ENCODE measurements around the gene SPATA3.

The SPATA3 gene

GRCh38 chr2:230996661-230997060 lies 740 bp downstream of the SPATA3 start:
- Mint-ChIP-seq H3K36me3 (ENCODE audit: low read depth) (no peaks in the 10 kb centered on the region), H3K4me3 (no peak overlapping the region)
- TF ChIP-seq, protein P1, sequence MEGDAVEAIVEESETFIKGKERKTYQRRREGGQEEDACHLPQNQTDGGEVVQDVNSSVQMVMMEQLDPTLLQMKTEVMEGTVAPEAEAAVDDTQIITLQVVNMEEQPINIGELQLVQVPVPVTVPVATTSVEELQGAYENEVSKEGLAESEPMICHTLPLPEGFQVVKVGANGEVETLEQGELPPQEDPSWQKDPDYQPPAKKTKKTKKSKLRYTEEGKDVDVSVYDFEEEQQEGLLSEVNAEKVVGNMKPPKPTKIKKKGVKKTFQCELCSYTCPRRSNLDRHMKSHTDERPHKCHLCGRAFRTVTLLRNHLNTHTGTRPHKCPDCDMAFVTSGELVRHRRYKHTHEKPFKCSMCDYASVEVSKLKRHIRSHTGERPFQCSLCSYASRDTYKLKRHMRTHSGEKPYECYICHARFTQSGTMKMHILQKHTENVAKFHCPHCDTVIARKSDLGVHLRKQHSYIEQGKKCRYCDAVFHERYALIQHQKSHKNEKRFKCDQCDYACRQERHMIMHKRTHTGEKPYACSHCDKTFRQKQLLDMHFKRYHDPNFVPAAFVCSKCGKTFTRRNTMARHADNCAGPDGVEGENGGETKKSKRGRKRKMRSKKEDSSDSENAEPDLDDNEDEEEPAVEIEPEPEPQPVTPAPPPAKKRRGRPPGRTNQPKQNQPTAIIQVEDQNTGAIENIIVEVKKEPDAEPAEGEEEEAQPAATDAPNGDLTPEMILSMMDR (IDR thresholded peaks at IDR 0.05), result no peak

DNA sequence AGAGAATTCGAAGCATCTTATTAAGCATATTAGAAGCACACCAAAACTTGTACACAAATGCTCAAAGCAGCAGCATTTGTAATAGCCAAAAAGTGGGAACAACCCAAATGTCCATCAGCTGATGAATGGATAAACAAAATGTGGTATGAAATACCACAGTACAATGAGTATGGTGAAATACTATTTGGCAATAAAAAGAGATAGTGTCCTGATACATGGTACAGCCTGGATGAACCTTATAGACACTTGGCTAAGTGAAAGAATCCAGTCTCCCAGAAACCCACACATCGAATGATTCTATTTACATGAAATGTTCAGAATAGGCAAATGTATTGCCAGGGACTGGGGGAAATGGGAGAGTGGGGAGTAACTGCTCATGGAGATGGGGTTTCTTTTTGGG lies 3.0 kb downstream of the SPATA3 start:
- Mint-ChIP-seq H3K9me3 (peaks cover 21% of the 10 kb centered on the region), H3K27me3 (ENCODE audit: low read depth, poor library complexity) (peaks cover 69% of the 10 kb centered on the region), H3K27ac (no peak overlapping the region), H3K36me3 (ENCODE audit: low read depth) (no peaks in the 10 kb centered on the region), H3K4me3 (no peak overlapping the region), H3K4me1 (peaks cover 12% of the 10 kb centered on the region)
- DNase-seq, result no peak
- TF ChIP-seq, protein P1 (IDR thresholded peaks at IDR 0.05), result no peak

More at GRCh38 chr2:230996661-230997060, 740 bp downstream of the SPATA3 start:
- no peak overlapping the region for H3K27ac Mint-ChIP-seq
- peaks cover 59% of the 10 kb centered on the region for H3K27me3 Mint-ChIP-seq (ENCODE audit: low read depth, poor library complexity)
- H3K9me3 Mint-ChIP-seq, result peaks cover 17% of the 10 kb centered on the region
- no peak for DNase-seq
- peaks cover 12% of the 10 kb centered on the region for H3K4me1 Mint-ChIP-seq

- H3K27ac Mint-ChIP-seq, result no peak overlapping the region
- peaks cover 66% of the 10 kb centered on the region for H3K27me3 Mint-ChIP-seq (ENCODE audit: low read depth, poor library complexity)
- peaks cover 12% of the 10 kb centered on the region for H3K4me1 Mint-ChIP-seq
- DNase-seq, result no peak
- H3K4me3 Mint-ChIP-seq, result no peak overlapping the region
- peaks cover 27% of the 10 kb centered on the region for H3K9me3 Mint-ChIP-seq
- no peaks in the 10 kb centered on the region for H3K36me3 Mint-ChIP-seq (ENCODE audit: low read depth)
- TF ChIP-seq, protein P1 (IDR thresholded peaks at IDR 0.05), result no peak
Observed at GRCh38 chr2:230999477-230999876, 3.6 kb downstream of the SPATA3 start.

GRCh38 chr2:231000211-231000904 lies 4.4 kb downstream of the SPATA3 start:
- TF ChIP-seq, protein P1 (IDR thresholded peaks at IDR 0.05), result no peak
- Mint-ChIP-seq H3K4me1 (peaks cover 9% of the 10 kb centered on the region), H3K4me3 (no peak overlapping the region), H3K27ac (no peak overlapping the region), H3K9me3 (peaks cover 36% of the 10 kb centered on the region), H3K36me3 (ENCODE audit: low read depth) (peaks cover 7% of the 10 kb centered on the region), H3K27me3 (ENCODE audit: low read depth, poor library complexity) (peaks cover 66% of the 10 kb centered on the region)
- no peak for DNase-seq

DNA sequence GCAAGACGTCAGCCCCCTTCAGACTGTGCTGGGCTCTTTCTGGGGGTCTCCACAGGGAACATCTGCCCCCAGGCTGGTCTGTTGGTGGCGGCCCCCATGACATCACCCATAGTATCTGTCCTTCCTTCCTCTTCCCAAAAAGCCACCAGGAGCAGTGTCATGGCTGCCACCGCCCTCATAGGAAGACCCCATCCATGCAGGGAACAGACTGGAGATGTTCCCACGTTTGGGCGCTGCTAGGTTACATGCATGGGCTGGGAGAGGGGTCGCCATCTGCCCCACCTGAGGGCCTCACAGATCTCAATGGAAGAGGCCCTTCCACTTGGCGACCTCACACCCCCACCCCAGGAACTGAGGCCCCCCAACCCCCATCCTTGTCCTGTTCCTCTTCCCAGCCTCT lies 5.1 kb downstream of the SPATA3 start:
- no peak for DNase-seq
- Mint-ChIP-seq H3K9me3 (peaks cover 40% of the 10 kb centered on the region), H3K4me3 (no peak overlapping the region), H3K36me3 (ENCODE audit: low read depth) (peaks cover 11% of the 10 kb centered on the region), H3K27ac (no peak overlapping the region), H3K27me3 (ENCODE audit: low read depth, poor library complexity) (peaks cover 62% of the 10 kb centered on the region), H3K4me1 (peaks cover 10% of the 10 kb centered on the region)
- TF ChIP-seq, protein P1 (IDR thresholded peaks at IDR 0.05), result no peak

GRCh38 chr2:231001921-231002320 lies 6.0 kb downstream of the SPATA3 start:
- peaks cover 11% of the 10 kb centered on the region for H3K36me3 Mint-ChIP-seq (ENCODE audit: low read depth)
- H3K27me3 Mint-ChIP-seq (ENCODE audit: low read depth, poor library complexity), result peaks cover 63% of the 10 kb centered on the region
- H3K9me3 Mint-ChIP-seq, result peaks cover 36% of the 10 kb centered on the region

More at GRCh38 chr2:231001921-231002320, 6.0 kb downstream of the SPATA3 start:
- DNase-seq, result no peak
- no peak overlapping the region for H3K4me3 Mint-ChIP-seq
- peaks cover 10% of the 10 kb centered on the region for H3K4me1 Mint-ChIP-seq
- TF ChIP-seq, protein P1 (IDR thresholded peaks at IDR 0.05), result no peak
- H3K27ac Mint-ChIP-seq, result no peak overlapping the region

Measured in nephron progenitor cell (in vitro differentiated cells).